MM.1S (cell line): ENCODE results near the gene MNX1.

ENCODE experiments used
- DNase-seq: peaks from one replicate; pipeline ENCODE4 v3.0.0-alpha.2; 2015
- H2AFZ ChIP-seq: fragments of 300-600 bp; sonication (generic); 2 replicates; pipeline ENCODE4 v1.6.0; 2016; ENCODE audit warnings: antibody characterized with exemption, low read length
- H3F3A ChIP-seq: fragments of 300-600 bp; sonication (generic); 2 replicates; pipeline ENCODE4 v1.6.1; 2016; ENCODE audit warnings: mild to moderate bottlenecking, antibody characterized with exemption, low read length, moderate library complexity, mixed read lengths; ENCODE audit not compliant: insufficient read depth
- H3K27ac ChIP-seq: fragments of 300-600 bp; sonication (generic); 2 replicates; pipeline ENCODE4 v1.5.1; 2016; ENCODE audit warnings: mild to moderate bottlenecking, low read length
- H3K27me3 ChIP-seq: fragments of 300-600 bp; sonication (generic); replicated peaks from 2 replicates; pipeline ENCODE4 v1.6.0; 2016; ENCODE audit warnings: low read length; ENCODE audit not compliant: insufficient read depth
- H3K36me3 ChIP-seq: fragments of 300-600 bp; sonication (generic); replicated peaks from 2 replicates; pipeline ENCODE4 v1.6.1; 2016; ENCODE audit warnings: mild to moderate bottlenecking, low read length, mixed read lengths; ENCODE audit not compliant: insufficient read depth
- H3K4me1 ChIP-seq: fragments of 300-600 bp; sonication (generic); 2 replicates; pipeline ENCODE4 v1.6.1; 2016; ENCODE audit warnings: low read length, mixed read lengths
- H3K4me2 ChIP-seq: fragments of 300-600 bp; sonication (generic); 2 replicates; pipeline ENCODE4 v1.6.0; 2016; ENCODE audit warnings: low read depth, low read length
- H3K4me3 ChIP-seq: fragments of 300-600 bp; sonication (generic); 2 replicates; pipeline ENCODE4 v1.5.1; 2016; ENCODE audit warnings: low read length, mixed read lengths
- H3K79me2 ChIP-seq: fragments of 300-600 bp; sonication (generic); 2 replicates; pipeline ENCODE4 v1.6.1; 2016; ENCODE audit warnings: mixed run types, low read length, mixed read lengths
- H3K9ac ChIP-seq: fragments of 300-600 bp; sonication (generic); 2 replicates; pipeline ENCODE4 v1.6.1; 2016; ENCODE audit warnings: low read length, mixed read lengths
- H3K9me2 ChIP-seq: fragments of 300-600 bp; sonication (generic); replicated peaks from 2 replicates; pipeline ENCODE4 v1.6.1; 2016; ENCODE audit warnings: mild to moderate bottlenecking, low read length, mixed read lengths; ENCODE audit not compliant: insufficient read depth
- H3K9me3 ChIP-seq: fragments of 300-600 bp; sonication (generic); replicated peaks from 2 replicates; pipeline ENCODE4 v1.6.1; 2016; ENCODE audit warnings: mild to moderate bottlenecking, low read length, mixed read lengths; ENCODE audit not compliant: insufficient read depth
- H4K20me1 ChIP-seq: fragments of 300-600 bp; sonication (generic); 2 replicates; pipeline ENCODE4 v1.6.1; 2016; ENCODE audit warnings: mild to moderate bottlenecking, low read length, moderate library complexity, mixed read lengths; ENCODE audit not compliant: insufficient read depth
- CTCF ChIP-seq: fragments of 300-600 bp; sonication (generic); IDR thresholded peaks from 2 replicates; pipeline ENCODE4 v1.5.1; 2016; ENCODE audit warnings: antibody characterized with exemption, low read length, mixed read lengths
- EZH2 ChIP-seq: fragments of 300-600 bp; sonication (generic); optimal IDR thresholded peaks from 2 replicates; pipeline ENCODE3; 2017; ENCODE audit warnings: low read depth, mild to moderate bottlenecking, antibody characterized with exemption, low read length, mixed read lengths
- EZH2phosphoT487 ChIP-seq: fragments of 300-600 bp; sonication (generic); IDR thresholded peaks from 2 replicates; pipeline ENCODE4 v1.6.1; 2018; ENCODE audit warnings: antibody characterized with exemption, low read length

Gene MNX1

DNA sequence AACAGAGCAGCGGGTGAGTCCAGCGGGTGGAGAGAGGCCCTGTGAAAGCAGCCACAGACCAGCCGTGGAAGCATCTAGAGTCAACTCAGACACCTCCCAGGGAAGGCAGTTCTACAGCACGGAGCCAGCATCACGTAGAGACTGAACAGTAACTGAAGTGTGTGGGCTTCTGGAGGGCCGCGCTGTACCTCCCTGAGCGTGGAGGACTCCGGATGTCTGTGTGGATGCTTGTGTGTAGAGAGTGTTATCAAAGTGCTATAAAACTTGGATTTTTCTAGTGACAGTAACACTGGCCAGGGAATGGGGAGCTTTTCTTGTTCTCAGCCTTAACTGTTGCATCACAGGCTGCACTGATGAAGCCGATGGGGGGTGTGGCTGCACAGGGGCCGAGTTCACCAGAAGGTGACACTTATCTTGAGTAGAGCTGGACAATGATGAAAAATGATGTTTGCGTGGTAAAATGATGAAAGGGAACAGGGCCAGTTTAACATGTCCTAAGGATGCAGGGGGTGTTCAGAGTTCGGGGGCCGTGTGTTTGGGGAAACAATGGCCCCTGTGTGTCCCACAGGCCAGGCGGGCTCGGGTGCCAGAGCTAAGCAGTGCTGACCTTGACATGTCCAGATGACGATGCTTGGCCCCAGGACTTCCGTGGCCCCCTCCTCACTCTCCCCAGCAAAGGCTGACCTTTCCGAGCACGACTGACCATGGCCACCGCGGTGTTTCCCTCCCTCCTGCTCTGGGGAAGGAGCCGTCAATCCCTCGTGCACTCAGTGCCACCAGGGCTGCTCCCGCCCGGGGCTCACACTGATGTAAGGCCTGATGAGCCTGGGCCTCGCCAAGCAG is 21.9 kb downstream of the MNX1 start:
- TF ChIP-seq EZH2phosphoT487, result no peak
- TF ChIP-seq EZH2, result no peak
- TF ChIP-seq CTCF, result no peak
- Histone ChIP-seq H3K9me3 (no peaks in the 10 kb centered on the region), H3K4me1 (no peaks in the 10 kb centered on the region), H3K79me2 (no peaks in the 10 kb centered on the region), H3K36me3 (no peaks in the 10 kb centered on the region), H3K4me2 (no peak overlapping the region), H3K9me2 (no peaks in the 10 kb centered on the region), H3K27ac (no peak overlapping the region), H4K20me1 (no peaks in the 10 kb centered on the region), H3K9ac (no peak overlapping the region), H3K4me3 (no peak overlapping the region), H3K27me3 (no peaks in the 10 kb centered on the region), H2AFZ (no peak overlapping the region), H3F3A (no peaks in the 10 kb centered on the region)
- peak; percentile 4 for DNase-seq

DNA sequence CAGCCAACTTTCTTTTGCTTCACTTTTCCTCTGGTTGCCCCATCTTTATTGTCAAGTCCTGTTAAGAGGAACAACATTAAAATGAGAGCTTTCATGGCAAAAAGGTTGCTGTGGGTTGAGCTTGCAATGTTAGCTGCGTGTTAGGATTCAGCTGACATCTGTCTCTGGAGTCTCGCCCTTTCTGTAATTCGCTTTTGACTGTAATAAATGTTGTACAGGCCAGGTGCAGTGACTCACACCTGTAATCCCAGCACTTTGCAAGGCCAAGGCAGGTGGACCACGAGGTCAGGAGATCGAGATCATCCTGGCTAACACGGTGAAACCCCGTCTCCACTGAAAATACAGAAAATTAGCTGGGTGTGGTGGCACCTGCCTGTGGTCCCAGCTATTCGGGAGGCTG is 24.1 kb downstream of the MNX1 start:
- Histone ChIP-seq H3K9ac (no peak overlapping the region), H3K9me3 (no peaks in the 10 kb centered on the region), H3K4me3 (no peak overlapping the region), H3K4me1 (no peaks in the 10 kb centered on the region), H2AFZ (no peak overlapping the region), H3F3A (no peaks in the 10 kb centered on the region), H3K9me2 (no peaks in the 10 kb centered on the region), H3K36me3 (no peaks in the 10 kb centered on the region), H4K20me1 (no peaks in the 10 kb centered on the region), H3K27me3 (no peaks in the 10 kb centered on the region), H3K4me2 (no peak overlapping the region), H3K79me2 (no peaks in the 10 kb centered on the region), H3K27ac (no peak overlapping the region)
- TF ChIP-seq CTCF (no peak), EZH2phosphoT487 (no peak)
- DNase-seq, result peak; percentile 2

- Histone ChIP-seq H3K9me2 (no peaks in the 10 kb centered on the region), H3K79me2 (no peaks in the 10 kb centered on the region), H3K4me1 (no peaks in the 10 kb centered on the region), H3K27me3 (no peaks in the 10 kb centered on the region), H2AFZ (no peak overlapping the region), H3K4me3 (no peak overlapping the region), H3F3A (no peaks in the 10 kb centered on the region), H4K20me1 (no peaks in the 10 kb centered on the region), H3K36me3 (no peaks in the 10 kb centered on the region), H3K9me3 (no peaks in the 10 kb centered on the region), H3K27ac (no peak overlapping the region), H3K4me2 (no peak overlapping the region), H3K9ac (no peak overlapping the region)
- peak; percentile 5 for DNase-seq
- TF ChIP-seq EZH2 (no peak), EZH2phosphoT487 (no peak), CTCF (no peak)
Measured at GRCh38 chr7:156985101-156985992, 25.1 kb downstream of the MNX1 start.
